Fibroblast of lung (primary cell): Measurements from ENCODE around the gene ATP9B.

ENCODE experiments used
- CTCF ChIP-seq, 2 donors: IDR thresholded peaks in 1 of 2; conservative IDR thresholded peaks in 1 of 2; 1 replicate in 1 of 2; 2 replicates in 1 of 2; pipeline ENCODE4 v1.5.1; 2011 to 2012; ENCODE audit warnings: low read length in 2 of 2, control low read depth in 1 of 2, inconsistent platforms in 1 of 2, low read depth in 1 of 2, mild to moderate bottlenecking in 1 of 2
- EZH2 ChIP-seq: IDR thresholded peaks from 2 replicates; pipeline ENCODE4 v1.5.1; 2012; ENCODE audit warnings: low read length, control low read depth, mild to moderate bottlenecking; ENCODE audit errors: missing control alignments

DNA sequence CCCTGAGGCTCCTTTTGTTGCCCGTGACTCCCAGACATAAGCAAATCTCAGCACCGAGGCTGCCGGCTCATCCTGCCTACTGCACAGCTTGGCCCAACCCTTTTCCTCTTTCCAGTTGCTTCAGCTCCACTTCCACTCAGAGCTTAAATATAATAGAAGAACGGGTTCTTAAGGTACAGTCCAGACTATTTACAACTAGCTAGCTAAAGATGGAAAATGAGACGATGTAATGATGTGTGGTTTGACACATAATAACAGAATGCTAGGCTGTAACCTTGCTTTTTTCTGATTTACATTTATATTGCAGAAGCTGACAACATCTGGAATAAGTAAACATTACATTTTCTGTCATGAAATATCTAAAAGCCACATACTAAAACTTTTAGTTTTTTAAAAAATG lies 26.9 kb upstream of the ATP9B start:
- TF ChIP-seq CTCF (conservative IDR thresholded peaks at IDR 0.05 in 1 of 2, IDR thresholded peaks at IDR 0.05 in 1 of 2; ENCODE audit: low read depth in 1 of 2, low read length in 2 of 2) (no peak), EZH2 (no peak)
